SU-DHL-6 (cell line): Measurements from ENCODE around the gene SNTB2.

Source experiments
- H2AFZ ChIP-seq: fragments of 200-600 bp; sonication (generic); 2 replicates; pipeline ENCODE4 v1.6.1; 2014; ENCODE audit warnings: low read depth, mild to moderate bottlenecking, moderate library complexity, mixed read lengths, antibody characterized with exemption, low read length; ENCODE audit not compliant: severe bottlenecking
- H3F3A ChIP-seq: fragments of 200-600 bp; shearing (Covaris generic); 2 replicates; pipeline ENCODE4 v1.6.0; 2016; ENCODE audit warnings: antibody characterized with exemption, mild to moderate bottlenecking; ENCODE audit not compliant: insufficient read depth
- H3K27ac ChIP-seq: fragments of 200-600 bp; sonication (generic); 2 replicates; pipeline ENCODE4 v1.5.1; 2016; ENCODE audit warnings: low read depth, mild to moderate bottlenecking, low read length, moderate library complexity, mixed read lengths
- H3K27me3 ChIP-seq: fragments of 200-600 bp; sonication (generic), shearing (Covaris generic); 2 replicates; pipeline ENCODE4 v1.6.0; 2014; ENCODE audit warnings: mild to moderate bottlenecking, low read length
- H3K36me3 ChIP-seq: fragments of 200-600 bp; sonication (generic); 2 replicates; pipeline ENCODE4 v1.6.1; 2014; ENCODE audit warnings: mild to moderate bottlenecking, low read length, mixed read lengths
- H3K4me2 ChIP-seq: fragments of 300-600, 200-600 bp; shearing (Covaris generic), sonication (generic); 2 replicates; pipeline ENCODE4 v1.6.0; 2014; ENCODE audit warnings: low read length, low read depth, mild to moderate bottlenecking; ENCODE audit not compliant: poor library complexity, severe bottlenecking
- H3K4me3 ChIP-seq: fragments of 200-600 bp; sonication (generic); 2 replicates; pipeline ENCODE4 v1.5.1; 2014; ENCODE audit warnings: antibody characterized with exemption, low read length, mild to moderate bottlenecking, mixed read lengths; ENCODE audit not compliant: insufficient read depth, poor library complexity, severe bottlenecking
- H3K79me2 ChIP-seq: fragments of 200-600 bp; sonication (generic); 2 replicates; pipeline ENCODE4 v1.6.1; 2014; ENCODE audit warnings: mild to moderate bottlenecking, low read length, moderate library complexity; ENCODE audit not compliant: insufficient read depth
- H3K9ac ChIP-seq: fragments of 200-600 bp; sonication (generic); 2 replicates; pipeline ENCODE4 v1.7.0; 2014; ENCODE audit warnings: mild to moderate bottlenecking, low read length
- H3K9me2 ChIP-seq: fragments of 200-600 bp; sonication (generic); replicated peaks from 2 replicates; pipeline ENCODE4 v1.6.1; 2014; ENCODE audit warnings: low read length; ENCODE audit not compliant: insufficient read depth
- H3K9me3 ChIP-seq: fragments of 200-600 bp; sonication (generic); 2 replicates; pipeline ENCODE4 v1.6.1; 2014; ENCODE audit warnings: low read length, mixed read lengths; ENCODE audit not compliant: insufficient read depth
- H4K20me1 ChIP-seq: fragments of 200-600 bp; sonication (generic); 2 replicates; pipeline ENCODE4 v1.6.1; 2014; ENCODE audit warnings: low read depth, mild to moderate bottlenecking, antibody characterized with exemption, low read length, moderate library complexity, mixed read lengths
- CTCF ChIP-seq: fragments of 200-600 bp; sonication (generic); IDR thresholded peaks from one replicate; pipeline ENCODE4 v1.5.1; 2017; ENCODE audit warnings: antibody characterized with exemption, mild to moderate bottlenecking, low read length, moderate library complexity; ENCODE audit not compliant: insufficient read depth, poor library complexity, severe bottlenecking
- EZH2phosphoT487 ChIP-seq: fragments of 200-600 bp; sonication (generic), shearing (Covaris generic); conservative IDR thresholded peaks from 2 replicates; pipeline ENCODE4 v1.6.1; 2018; ENCODE audit warnings: mild to moderate bottlenecking, antibody characterized with exemption, low read length, moderate library complexity, mixed read lengths

SNTB2 gene

GRCh38 chr16:69195369-69196029, 8.5 kb downstream of the SNTB2 start:
- peaks cover 9% of the 10 kb centered on the region; the same call in 1 of the 2 replicates for H3F3A ChIP-seq
- H3K9me2 ChIP-seq, result no peaks in the 10 kb centered on the region
- H4K20me1 ChIP-seq, result 0 out of 2 replicates have a peak, but pooled peaks cover 8% of the 10 kb centered on the region
- no peaks in the 10 kb centered on the region for H3K9me3 ChIP-seq
- TF ChIP-seq EZH2phosphoT487 (no peak), CTCF (no peak)
- H3K27me3 ChIP-seq, result no peaks in the 10 kb centered on the region
- no peak overlapping the region for H3K27ac ChIP-seq
- no peak overlapping the region for H3K4me3 ChIP-seq
- no peak overlapping the region for H3K4me2 ChIP-seq
- no peaks in the 10 kb centered on the region for H3K36me3 ChIP-seq
- H3K9ac ChIP-seq, result no peak overlapping the region
- peaks cover 90% of the 10 kb centered on the region for H3K79me2 ChIP-seq
- H2AFZ ChIP-seq, result no peak overlapping the region

GRCh38 chr16:69197573-69197972, 10.6 kb downstream of the SNTB2 start:
- H3K4me2 ChIP-seq, result no peak overlapping the region
- no peaks in the 10 kb centered on the region for H3K27me3 ChIP-seq
- H3K36me3 ChIP-seq, result no peaks in the 10 kb centered on the region
- no peak overlapping the region for H3K4me3 ChIP-seq
- H3K79me2 ChIP-seq, result peaks cover 92% of the 10 kb centered on the region
- H2AFZ ChIP-seq, result no peak overlapping the region
- H3K9me2 ChIP-seq, result no peaks in the 10 kb centered on the region
- TF ChIP-seq CTCF (no peak), EZH2phosphoT487 (no peak)
- H3K9ac ChIP-seq, result no peak overlapping the region
- no peaks in the 10 kb centered on the region for H3K9me3 ChIP-seq
- no peak overlapping the region for H3K27ac ChIP-seq
- H3F3A ChIP-seq, result peaks cover 2% of the 10 kb centered on the region; the same call in 1 of the 2 replicates
- H4K20me1 ChIP-seq, result 0 out of 2 replicates have a peak, but pooled peaks cover 4% of the 10 kb centered on the region

GRCh38 chr16:69199382-69199781, 12.4 kb downstream of the SNTB2 start:
- peaks cover 75% of the 10 kb centered on the region for H3K79me2 ChIP-seq

More at GRCh38 chr16:69199382-69199781, 12.4 kb downstream of the SNTB2 start:
- H3K36me3 ChIP-seq, result no peaks in the 10 kb centered on the region
- TF ChIP-seq CTCF, result no peak
- no peak for TF ChIP-seq EZH2phosphoT487
- H3K9me2 ChIP-seq, result no peaks in the 10 kb centered on the region
- H3K4me3 ChIP-seq, result no peak overlapping the region
- H3K27ac ChIP-seq, result no peak overlapping the region
- no peaks in the 10 kb centered on the region for H4K20me1 ChIP-seq
- H2AFZ ChIP-seq, result no peak overlapping the region
- no peaks in the 10 kb centered on the region for H3F3A ChIP-seq
- H3K9ac ChIP-seq, result no peak overlapping the region
- H3K9me3 ChIP-seq, result no peaks in the 10 kb centered on the region
- no peak overlapping the region for H3K4me2 ChIP-seq
- H3K27me3 ChIP-seq, result no peaks in the 10 kb centered on the region
